Measurements from ENCODE around the gene COX18.

DNA sequence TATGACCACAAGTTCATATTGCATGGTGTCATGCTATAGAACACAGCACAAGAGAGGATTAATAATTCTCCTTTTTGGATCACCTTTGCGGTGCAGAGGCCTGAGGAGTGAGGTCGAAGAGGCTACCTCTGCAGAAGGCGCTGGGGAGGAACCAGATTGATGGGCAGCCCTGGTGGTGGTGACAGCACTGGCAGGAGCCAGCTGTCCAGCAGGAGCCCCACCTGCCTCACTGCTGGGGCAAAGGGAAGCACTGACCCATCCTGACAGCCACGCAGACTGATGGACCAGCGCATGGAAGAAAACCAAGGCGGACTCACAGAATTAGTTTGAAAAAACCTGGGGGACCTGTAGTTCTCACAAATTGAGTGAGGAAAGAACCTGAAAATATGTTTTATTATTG, 50.9 kb downstream of the COX18 start:
- TF ChIP-seq CTCF (IDR thresholded peaks at IDR 0.05; ENCODE audit: poor library complexity, severe bottlenecking) (no peak), EP300 (conservative IDR thresholded peaks at IDR 0.05; ENCODE audit: poor library complexity, severe bottlenecking) (no peak)

Measured in neural cell (in vitro differentiated cells).